GM10248 (cell line): ENCODE data around the gene SMARCB1.

Experiments used
- CTCF ChIA-PET: fragments of 300-600 bp; sonication (Branson Sonifier 250); formaldehyde crosslinking; extraction: SDS; loops from one replicate; lab custom pipeline; 2021; ENCODE audit warnings: antibody characterized with exemption; lab: Yijun Ruan, JAX
- POLR2A ChIA-PET: fragments of 350-650 bp; sonication (Branson Sonifier 250); formaldehyde crosslinking; extraction: SDS; loops from one replicate; lab custom pipeline; 2020; ENCODE audit warnings: antibody characterized with exemption; lab: Yijun Ruan, JAX
- DNase-seq: peaks from one replicate; pipeline ENCODE4 v3.0.0; 2012; ENCODE audit errors: extremely low spot score
- CTCF ChIP-seq: IDR thresholded peaks from 2 replicates; pipeline ENCODE4 v1.5.1; 2012; ENCODE audit warnings: mild to moderate bottlenecking, low read depth; ENCODE audit errors: extremely low read depth, missing control alignments, control extremely low read depth

SMARCB1 gene

GRCh38 chr22:23764899-23765881, 21.6 kb upstream of the SMARCB1 start:
- CTCF ChIA-PET = interaction anchor here (0.8 to 1.7 kb wide), 5 partner anchors 10 to 85 kb away, joined by 3 to 5 read pairs (median 3); no protein-coding TSS in a partner anchor
- TF ChIP-seq CTCF = no peak
- POLR2A ChIA-PET = no interaction called here
- no peak for DNase-seq

GRCh38 chr22:23767303-23767672, 19.5 kb upstream of the SMARCB1 start:
- TF ChIP-seq CTCF = no peak
- POLR2A ChIA-PET = interaction anchor here (0.6 kb wide), 2 partner anchors 161 to 224 kb away, joined by 4 read pairs; no protein-coding TSS in a partner anchor
- DNase-seq = no peak
- CTCF ChIA-PET = interaction anchor here (0.7 to 6.1 kb wide), 10 partner anchors 8 to 140 kb away, joined by 3 to 71 read pairs (median 4); partner anchors contain the start of genes C22orf15, VPREB3 and ZNF70

- TF ChIP-seq CTCF = peak; percentile 77
- ChIA-PET CTCF (interaction anchor here (0.8 to 6.1 kb wide), 10 partner anchors 8 to 140 kb away, joined by 3 to 71 read pairs (median 4); partner anchors contain the start of genes C22orf15, VPREB3 and ZNF70), POLR2A (interaction anchor here (0.6 kb wide), 1 partner anchor 162 kb away, joined by 4 read pairs; no protein-coding TSS in a partner anchor)
- DNase-seq = peak; percentile 86
Measured at GRCh38 chr22:23767673-23768548, 18.9 kb upstream of the SMARCB1 start, which contains the start of gene CHCHD10. Gene CHCHD10, minus strand, starts transcription at chr22:23767972. Its CDS starts 98 bp downstream, at chr22:23767874.

- DNase-seq = no peak
- ChIA-PET CTCF (interaction anchor here (0.9 to 6.1 kb wide), 7 partner anchors 9 to 80 kb away, joined by 4 to 71 read pairs (median 10); partner anchors contain the start of gene C22orf15), POLR2A (no interaction called here)
- TF ChIP-seq CTCF = no peak
Measured at GRCh38 chr22:23769321-23769965, 17.3 kb upstream of the SMARCB1 start.

GRCh38 chr22:23772315-23772648, 14.5 kb upstream of the SMARCB1 start:
- ChIA-PET CTCF (interaction anchor here (1.4 to 6.1 kb wide), 5 partner anchors 8 to 78 kb away, joined by 3 to 71 read pairs (median 10); no protein-coding TSS in a partner anchor), POLR2A (interaction anchor here (0.5 kb wide), 1 partner anchor 20 kb away, joined by 3 read pairs; no protein-coding TSS in a partner anchor)

More at GRCh38 chr22:23772315-23772648, 14.5 kb upstream of the SMARCB1 start:
- DNase-seq = no peak
- TF ChIP-seq CTCF = no peak
